Skin epidermis (tissue), 12 donors: ENCODE results near the gene OR13C3.
"Not testable (repeated sequence)": the region's sequence is repeated elsewhere in the genome, so short reads cannot be mapped to it uniquely, and the experiment has no call there.

ENCODE experiments used
- H3K27ac ChIP-seq, 21 experiments: fragments of 200-600 bp; sonication (generic) in 11 of 21; one replicate each; pipeline ENCODE4 v1.5.0; 2020; ENCODE audit warnings: mild to moderate bottlenecking in 3 of 21, inconsistent platforms in 2 of 21, moderate library complexity in 2 of 21
- H3K4me3 ChIP-seq, 7 experiments: fragments of 200-600 bp; sonication (generic) in 2 of 7; one replicate each; pipeline ENCODE4 v1.5.0; 2020; ENCODE audit warnings: inconsistent platforms in 2 of 7, mild to moderate bottlenecking in 2 of 7, moderate library complexity in 1 of 7

The OR13C3 gene

GRCh38 chr9:104536756-104537155 lies at the start of gene OR13C3:
OR13C3 (minus strand) TSS chr9:104536856; CDS start chr9:104536723, 133 bp downstream.
- Histone ChIP-seq H3K27ac (no peak within 1 kb of the TSS), H3K4me3 (no peak within 1 kb of the TSS)

DNA sequence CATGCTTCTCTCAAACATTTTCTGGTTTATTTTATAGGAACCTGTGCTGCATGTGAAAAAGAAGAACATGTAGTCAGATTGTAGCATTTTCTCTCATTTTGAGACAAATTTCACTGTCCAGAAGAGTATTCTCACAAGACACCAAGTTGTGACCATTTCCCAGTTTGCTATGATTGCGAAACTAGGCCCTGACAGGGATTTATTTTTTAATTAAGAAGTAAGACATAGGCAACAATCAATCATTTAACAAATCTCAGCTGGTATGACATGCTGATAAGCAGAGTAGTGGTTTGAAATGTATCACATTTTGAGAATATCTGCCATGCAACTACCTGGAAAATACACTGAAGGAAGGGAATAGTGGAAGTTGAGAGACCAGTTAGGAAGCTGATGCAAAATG lies 43.9 kb upstream of the OR13C3 start:
- no peak overlapping the region for H3K4me3 ChIP-seq
- no peak overlapping the region for H3K27ac ChIP-seq

DNA sequence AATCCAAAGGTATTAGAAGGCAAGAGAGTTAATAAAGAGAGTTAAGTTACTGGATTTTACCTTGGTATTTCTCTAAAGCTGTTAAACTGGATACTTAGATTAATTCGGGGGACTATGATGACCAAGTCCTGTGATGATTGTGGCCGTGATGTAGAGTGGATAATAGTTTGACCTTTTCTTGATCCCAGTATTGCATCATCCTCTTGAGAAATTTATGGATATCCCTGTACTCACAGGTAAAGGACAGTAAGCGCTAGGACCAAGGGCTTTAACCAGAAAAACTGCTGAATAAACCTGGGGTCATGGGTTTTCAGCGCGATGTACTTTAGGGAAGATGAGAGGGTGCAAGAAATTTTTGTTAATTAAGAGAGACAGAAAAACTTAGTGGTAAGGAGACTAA lies 40.6 kb upstream of the OR13C3 start:
- Histone ChIP-seq H3K27ac (no peak overlapping the region), H3K4me3 (no peak overlapping the region)

- no peak overlapping the region for H3K27ac ChIP-seq
- H3K4me3 ChIP-seq: no peak overlapping the region
Measured at GRCh38 chr9:104575456-104575855, 38.8 kb upstream of the OR13C3 start.

GRCh38 chr9:104572612-104573011 lies 36.0 kb upstream of the OR13C3 start:
- no peak overlapping the region for H3K4me3 ChIP-seq
- H3K27ac ChIP-seq: no peak overlapping the region

DNA sequence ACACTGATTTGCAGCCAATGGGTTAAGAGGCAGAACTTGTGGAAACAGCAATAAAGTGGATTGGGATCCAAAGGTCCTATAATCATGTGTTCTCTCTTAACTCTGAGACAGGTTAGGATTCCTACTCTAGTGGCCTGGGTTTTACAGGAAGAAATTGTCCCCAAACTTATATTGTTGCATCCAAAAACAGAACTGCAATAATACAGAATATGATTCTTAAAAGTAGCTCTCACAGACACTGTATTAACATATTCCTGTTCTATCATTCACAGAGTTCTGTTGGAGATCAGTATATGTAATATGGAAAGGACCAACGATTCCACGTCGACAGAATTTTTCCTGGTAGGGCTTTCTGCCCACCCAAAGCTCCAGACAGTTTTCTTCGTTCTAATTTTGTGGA lies 32.2 kb upstream of the OR13C3 start, which contains the start of gene OR13C8:
Gene OR13C8 (plus strand): TSS at position 301 of the 400 bp plus-strand sequence. CDS start 0 bp downstream, at position 301.
- Histone ChIP-seq H3K4me3 (no peak within 1 kb of the TSS), H3K27ac (no peak within 1 kb of the TSS)

DNA sequence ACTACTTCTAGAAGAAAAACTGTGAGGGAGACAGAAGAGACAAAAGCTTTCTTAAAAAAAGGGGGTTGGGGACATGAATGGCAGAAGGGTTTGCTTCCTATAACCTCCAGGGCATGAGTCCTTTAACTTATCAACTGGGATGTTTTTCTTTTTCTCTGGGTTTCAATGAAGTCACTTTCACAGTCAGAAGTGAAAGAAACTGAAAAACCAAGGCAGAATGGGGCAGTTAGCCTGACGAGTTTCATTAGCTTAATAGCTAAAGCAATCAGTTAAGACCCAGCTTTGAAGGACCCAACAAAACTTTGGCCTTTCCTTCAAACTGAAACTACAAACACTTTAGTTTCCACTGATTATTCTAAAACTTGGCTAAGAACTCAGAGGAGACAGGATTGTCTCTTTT lies 27.7 kb upstream of the OR13C3 start:
- no peak overlapping the region for H3K27ac ChIP-seq

GRCh38 chr9:104556830-104557634 lies 20.4 kb upstream of the OR13C3 start:
- H3K27ac ChIP-seq: no peak overlapping the region
- H3K4me3 ChIP-seq: no peak overlapping the region

More for the DNA sequence above, 27.7 kb upstream of the OR13C3 start:
- H3K4me3 ChIP-seq: no peak overlapping the region

DNA sequence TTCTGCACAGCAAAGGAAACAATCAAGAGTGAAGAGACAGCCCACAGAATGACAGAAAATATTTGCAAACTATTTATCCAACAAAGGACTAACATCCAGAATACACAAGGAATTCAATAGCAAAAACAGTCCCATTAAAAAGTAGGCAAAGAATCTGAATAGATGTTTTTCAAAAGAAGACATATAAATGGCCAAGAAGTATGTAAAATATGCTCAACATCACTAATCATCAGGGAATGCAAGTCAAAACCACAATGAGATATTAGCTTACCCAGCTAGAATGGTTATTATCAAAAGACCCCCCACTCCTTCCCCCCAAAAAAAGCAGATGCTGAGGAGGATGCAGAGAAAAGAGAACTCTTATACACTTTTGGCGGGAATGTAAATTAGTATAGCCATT lies 18.9 kb upstream of the OR13C3 start:
- no peak overlapping the region for H3K27ac ChIP-seq
- no peak overlapping the region for H3K4me3 ChIP-seq

GRCh38 chr9:104553261-104553660 lies 16.6 kb upstream of the OR13C3 start:
- no peak overlapping the region for H3K27ac ChIP-seq
- no peak overlapping the region for H3K4me3 ChIP-seq

DNA sequence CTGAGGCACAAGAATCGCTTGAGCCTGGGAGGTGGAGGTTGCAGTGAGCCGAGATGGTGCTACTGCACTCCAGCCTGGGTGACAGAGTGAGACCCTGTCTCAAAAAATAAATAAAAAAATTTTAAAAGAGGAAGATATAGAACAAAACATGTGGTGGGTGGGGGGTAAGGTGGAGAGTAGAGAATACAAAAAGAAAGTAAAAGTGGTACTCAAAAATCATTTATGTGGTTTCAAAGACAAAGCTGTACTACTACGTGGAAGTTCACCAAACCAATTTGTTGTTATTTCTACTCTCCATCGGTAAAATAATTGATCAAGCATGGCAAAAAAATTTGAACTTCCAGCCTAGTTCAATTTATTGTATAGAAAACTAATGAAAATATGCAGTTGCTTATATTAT lies 8.0 kb upstream of the OR13C3 start:
- Histone ChIP-seq H3K27ac (no peak overlapping the region), H3K4me3 (no peak overlapping the region)

DNA sequence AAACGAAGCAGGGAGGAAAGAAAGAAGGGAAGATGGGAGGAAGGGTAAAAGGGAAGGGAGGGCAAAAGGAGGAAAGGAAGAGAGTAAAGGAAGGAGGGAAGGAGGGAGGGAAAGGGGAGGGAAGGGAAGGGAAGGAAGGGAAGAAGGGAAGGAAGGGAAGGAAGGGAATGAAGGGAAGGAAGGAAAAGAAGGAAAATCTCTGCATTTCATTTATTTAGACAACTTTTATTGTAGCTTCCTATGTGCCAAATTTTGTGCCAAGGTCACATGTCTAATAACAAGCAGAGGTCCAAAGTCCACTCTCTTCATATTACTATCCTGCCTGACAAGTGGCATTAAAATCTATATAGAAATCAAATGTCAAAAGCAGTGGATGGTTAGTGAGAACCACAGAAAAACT lies 2.6 kb upstream of the OR13C3 start:
- no peak overlapping the region for H3K4me3 ChIP-seq
- H3K27ac ChIP-seq: no peak overlapping the region

DNA sequence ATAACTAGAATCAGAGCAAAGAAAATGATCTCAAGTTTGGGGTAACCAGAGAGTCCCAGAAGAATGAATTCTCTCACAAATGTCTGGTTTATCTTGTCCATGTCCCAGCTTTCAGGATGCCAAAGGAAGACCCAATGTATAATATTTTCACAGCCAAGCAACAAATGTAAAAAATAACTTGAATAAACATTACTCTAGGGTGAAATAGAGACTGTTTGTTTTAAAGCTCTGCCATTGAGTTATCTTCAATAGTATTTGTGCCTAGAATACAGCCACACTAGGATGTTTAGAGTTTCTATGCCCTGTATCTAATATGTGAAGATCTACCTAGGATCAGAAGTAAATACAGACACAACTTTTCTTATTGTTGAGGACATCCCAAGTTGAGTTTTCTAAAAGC lies 9.5 kb downstream of the OR13C3 start, which contains the start of gene OR13C4:
Gene OR13C4 (minus strand): TSS at position 101 of the 400 bp plus-strand sequence. CDS start 0 bp downstream, at position 101.
- H3K27ac ChIP-seq: no peak within 1 kb of the TSS
- H3K4me3 ChIP-seq: no peak within 1 kb of the TSS

GRCh38 chr9:104520241-104520640 lies 16.4 kb downstream of the OR13C3 start:
- H3K4me3 ChIP-seq, H3K27ac ChIP-seq: not testable (repeated sequence)

DNA sequence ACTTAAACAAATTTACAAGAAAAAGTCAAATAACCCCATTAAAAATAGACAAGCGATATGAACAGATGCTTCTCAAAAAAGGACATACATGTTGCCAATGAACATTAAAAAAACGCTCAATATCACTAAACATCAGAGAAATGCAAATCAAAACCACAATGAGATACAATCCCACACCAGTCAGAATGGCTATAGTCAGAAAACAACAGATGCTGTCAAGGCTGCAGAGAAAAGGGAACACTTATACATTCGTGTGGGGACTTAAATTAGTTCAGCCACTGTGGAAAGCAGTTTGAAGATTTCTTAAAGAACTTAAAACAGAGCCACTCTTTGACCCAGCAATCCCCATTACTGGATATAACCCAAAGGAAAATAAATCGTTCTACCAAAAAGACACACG lies 21.8 kb downstream of the OR13C3 start:
- H3K4me3 ChIP-seq: no peak overlapping the region
- H3K27ac ChIP-seq: no peak overlapping the region

DNA sequence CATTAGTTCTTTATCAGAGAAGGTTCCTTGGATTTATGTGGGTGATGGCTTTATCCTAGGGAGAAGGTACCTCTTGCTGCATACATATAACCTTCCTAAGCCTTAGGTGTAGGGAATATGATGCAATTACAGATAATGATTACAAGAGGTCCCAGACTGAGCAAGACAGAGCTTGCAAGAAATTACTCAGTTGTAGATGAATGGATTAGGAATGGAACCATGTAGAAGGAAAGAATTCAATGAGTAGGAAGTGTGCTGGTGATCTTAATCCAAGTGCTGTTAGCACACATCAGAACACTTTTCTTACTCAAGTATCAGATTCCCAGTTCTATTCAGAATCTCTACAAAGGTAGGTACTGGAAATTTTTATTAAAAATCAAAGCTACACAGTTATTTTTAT lies 30.1 kb downstream of the OR13C3 start:
- H3K27ac ChIP-seq: no peak overlapping the region
- no peak overlapping the region for H3K4me3 ChIP-seq

DNA sequence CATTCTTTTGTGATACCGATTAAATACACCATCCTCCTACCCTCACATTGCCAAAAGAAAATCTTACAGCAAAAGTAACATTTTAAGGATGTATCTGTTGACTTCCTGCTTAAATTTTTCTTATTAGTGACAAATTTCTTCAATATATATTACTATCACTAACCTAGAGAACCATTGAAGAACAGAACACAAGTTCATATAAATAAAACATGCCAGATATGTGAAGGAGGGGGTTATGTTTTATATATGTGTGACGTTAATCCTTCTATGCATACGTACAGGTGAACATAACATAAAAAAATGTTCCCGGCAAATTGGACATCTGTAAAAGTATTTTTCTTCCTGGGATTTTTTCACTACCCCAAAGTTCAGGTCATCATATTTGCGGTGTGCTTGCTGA lies 32.7 kb downstream of the OR13C3 start, which contains the start of gene OR13F1:
Gene OR13F1 (plus strand): TSS at position 301 of the 400 bp plus-strand sequence. CDS start 0 bp downstream, at position 301.
- Histone ChIP-seq H3K4me3 (no peak within 1 kb of the TSS), H3K27ac (no peak within 1 kb of the TSS)

DNA sequence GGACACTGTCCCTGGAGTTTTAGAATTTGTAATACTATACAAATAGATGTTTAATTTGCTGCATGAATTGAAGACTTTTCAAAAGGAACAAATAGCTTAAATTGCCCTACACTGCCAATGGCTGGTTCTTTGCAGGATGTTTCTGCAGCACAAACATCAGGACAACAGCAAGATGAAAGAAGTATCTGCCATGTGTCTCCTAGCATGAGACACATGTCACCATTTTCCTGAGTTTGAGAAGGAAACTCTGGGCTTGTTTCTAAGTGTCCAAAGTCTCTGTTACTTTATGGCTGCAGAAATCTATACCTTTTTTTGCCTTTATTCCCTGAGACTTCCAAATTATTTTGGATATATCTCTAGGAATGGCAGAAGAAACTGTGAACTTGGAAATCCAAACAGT lies 33.2 kb downstream of the OR13C3 start:
- no peak overlapping the region for H3K4me3 ChIP-seq
- no peak overlapping the region for H3K27ac ChIP-seq

GRCh38 chr9:104494808-104495207 lies 41.8 kb downstream of the OR13C3 start:
- H3K4me3 ChIP-seq: no peak overlapping the region
- no peak overlapping the region for H3K27ac ChIP-seq
